ENCODE results near the gene RPP40. TPM values are rescaled to one million over a fixed set of nuclear protein-coding genes. Genes with fewer than 3 reads are reported as not detected.

Gene RPP40
- total RNA-seq, 6 experiments from 2014 or later: 11.2 to 18.2 (median 16.8) TPM

- Mint-ChIP-seq H3K27ac (no peak overlapping the region), H3K27me3 (ENCODE audit: insufficient read depth) (peaks cover 3% of the 10 kb centered on the region; the same call in 1 of the 2 replicates), H3K4me3 (no peak overlapping the region), H3K36me3 (ENCODE audit: low read depth) (peaks cover 38% of the 10 kb centered on the region), H3K9me3 (peaks cover 30% of the 10 kb centered on the region), H3K4me1 (ENCODE audit: low read depth) (no peaks in the 10 kb centered on the region)
- no peak for TF ChIP-seq CTCF (IDR thresholded peaks at IDR 0.05)
- DNase-seq: no peak
Measured at GRCh38 chr6:5020142-5020541, 16.3 kb upstream of the RPP40 start.

- Mint-ChIP-seq H3K36me3 (ENCODE audit: low read depth) (peaks cover 38% of the 10 kb centered on the region), H3K9me3 (peaks cover 29% of the 10 kb centered on the region), H3K27ac (no peak overlapping the region), H3K4me3 (no peak overlapping the region), H3K27me3 (ENCODE audit: insufficient read depth) (peaks cover 1% of the 10 kb centered on the region), H3K4me1 (ENCODE audit: low read depth) (peaks cover 16% of the 10 kb centered on the region)
- no peak for TF ChIP-seq CTCF (IDR thresholded peaks at IDR 0.05)
- DNase-seq: no peak
Measured at GRCh38 chr6:5014072-5014561, 10.3 kb upstream of the RPP40 start.

GRCh38 chr6:5012519-5012918, 8.7 kb upstream of the RPP40 start:
- TF ChIP-seq CTCF (IDR thresholded peaks at IDR 0.05): no peak
- DNase-seq: peak; percentile 55
- Mint-ChIP-seq H3K27me3 (ENCODE audit: insufficient read depth) (no peaks in the 10 kb centered on the region; the same call in none of the 2 replicates), H3K4me3 (peak overlapping the region; percentile 6), H3K27ac (peak overlapping the region; percentile 37), H3K36me3 (ENCODE audit: low read depth) (peaks cover 25% of the 10 kb centered on the region), H3K4me1 (ENCODE audit: low read depth) (peaks cover 16% of the 10 kb centered on the region), H3K9me3 (peaks cover 17% of the 10 kb centered on the region)

- Mint-ChIP-seq H3K36me3 (ENCODE audit: low read depth) (peaks cover 13% of the 10 kb centered on the region), H3K27me3 (ENCODE audit: insufficient read depth) (peaks cover 1% of the 10 kb centered on the region), H3K4me3 (no peak overlapping the region), H3K27ac (no peak overlapping the region), H3K4me1 (ENCODE audit: low read depth) (peaks cover 16% of the 10 kb centered on the region), H3K9me3 (peaks cover 5% of the 10 kb centered on the region)
- no peak for DNase-seq
- no peak for TF ChIP-seq CTCF (IDR thresholded peaks at IDR 0.05)
Measured at GRCh38 chr6:5011346-5011745, 7.5 kb upstream of the RPP40 start.

- peaks cover 1% of the 10 kb centered on the region; the same call in 1 of the 2 replicates for H3K27me3 Mint-ChIP-seq (ENCODE audit: insufficient read depth)
- H3K4me3 Mint-ChIP-seq: no peak overlapping the region
- H3K9me3 Mint-ChIP-seq: no peaks in the 10 kb centered on the region
- peaks cover 17% of the 10 kb centered on the region for H3K4me1 Mint-ChIP-seq (ENCODE audit: low read depth)
- DNase-seq: no peak
- H3K27ac Mint-ChIP-seq: no peak overlapping the region
- no peaks in the 10 kb centered on the region for H3K36me3 Mint-ChIP-seq (ENCODE audit: low read depth)
- no peak for TF ChIP-seq CTCF (IDR thresholded peaks at IDR 0.05)
Measured at GRCh38 chr6:5007531-5007930, 3.7 kb upstream of the RPP40 start.

All from HFFc6 (cell line).